Skeletal muscle tissue (tissue), 4 donors: Measurements from ENCODE around the gene MPZL1. TPM values are rescaled to one million over a fixed set of nuclear protein-coding genes. Genes with fewer than 3 reads are reported as not detected.

ENCODE experiments used
- H3K27ac ChIP-seq: one replicate; pipeline ENCODE4 v1.7.0; 2013; ENCODE audit warnings: mild to moderate bottlenecking, low read depth, low read length, inconsistent platforms
- H3K27me3 ChIP-seq, 3 donors: one replicate each; pipeline ENCODE4 v1.7.0; 2013; ENCODE audit warnings: low read length in 3 of 3; ENCODE audit not compliant: control insufficient read depth in 3 of 3, insufficient read depth in 3 of 3
- H3K36me3 ChIP-seq, 3 donors: one replicate each; pipeline ENCODE4 v1.7.0; 2013; ENCODE audit warnings: low read length in 3 of 3; ENCODE audit not compliant: control insufficient read depth in 3 of 3, insufficient read depth in 3 of 3
- H3K4me1 ChIP-seq, 3 donors: one replicate each; pipeline ENCODE4 v1.7.0; 2013; ENCODE audit warnings: low read length in 3 of 3, mild to moderate bottlenecking in 3 of 3; ENCODE audit not compliant: control insufficient read depth in 3 of 3, insufficient read depth in 3 of 3
- H3K4me3 ChIP-seq, 3 donors: one replicate each; pipeline ENCODE4 v1.7.0; 2013; ENCODE audit warnings: low read length in 3 of 3
- H3K9ac ChIP-seq, 3 donors: one replicate each; pipeline ENCODE4 v1.7.0; 2013; ENCODE audit warnings: low read length in 3 of 3, mild to moderate bottlenecking in 3 of 3, moderate library complexity in 2 of 3, low read depth in 1 of 3
- H3K9me3 ChIP-seq, 3 donors: one replicate each; pipeline ENCODE4 v1.7.0; 2013; ENCODE audit warnings: low read length in 3 of 3; ENCODE audit not compliant: control insufficient read depth in 3 of 3
- total RNA-seq: library from RNA; depleted of rRNA; stranded (reverse); fragments of >200 nt; gene quantifications from one replicate; pipeline ENCODE4 v1.2.3, GENCODE V29; 2014
- donor health status: Osteomylitis.

Gene MPZL1
- total RNA-seq, 1 donor from 2014 or later = 41.8 TPM

DNA sequence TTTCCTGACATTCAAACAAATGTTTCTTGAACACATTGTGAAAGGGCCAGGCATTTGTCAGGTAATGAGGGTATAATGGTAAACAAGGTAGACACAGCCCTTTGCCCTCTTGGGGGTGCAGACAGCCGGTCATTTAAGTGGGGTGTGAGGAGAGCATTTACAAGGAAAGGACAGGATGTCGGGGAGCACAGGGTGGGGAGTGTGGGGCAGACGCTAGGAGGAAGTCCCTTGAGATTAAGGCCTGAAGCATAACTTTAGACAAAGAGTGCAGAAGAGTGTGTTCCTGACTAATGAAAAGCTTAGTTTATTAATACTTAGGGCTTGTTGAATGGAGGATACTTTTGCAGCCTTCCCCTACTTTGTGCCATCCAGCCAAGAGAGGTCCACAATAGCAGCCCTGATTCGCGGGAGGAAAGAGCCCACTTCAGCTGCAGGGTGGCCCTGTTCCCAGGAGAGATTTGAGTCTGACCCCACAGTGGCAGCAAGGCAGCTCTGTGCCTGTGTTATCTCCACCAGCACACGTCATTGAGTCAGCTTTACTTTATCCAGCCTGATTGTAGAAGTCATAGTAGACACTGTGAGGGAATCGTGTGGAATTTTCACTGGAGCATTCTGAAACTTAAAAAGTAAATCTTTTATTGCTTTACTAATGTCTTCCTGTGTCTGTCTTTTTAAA is 35.1 kb downstream of the MPZL1 start:
- H3K9ac ChIP-seq = no peak overlapping the region
- H3K4me1 ChIP-seq = peaks cover 4 to 8% (median 6%) of the 10 kb centered on the region in 3 donors
- H3K9me3 ChIP-seq = no peaks in the 10 kb centered on the region
- no peaks in the 10 kb centered on the region for H3K36me3 ChIP-seq
- H3K27ac ChIP-seq = no peak overlapping the region
- no peaks in the 10 kb centered on the region for H3K27me3 ChIP-seq
- no peak overlapping the region for H3K4me3 ChIP-seq

DNA sequence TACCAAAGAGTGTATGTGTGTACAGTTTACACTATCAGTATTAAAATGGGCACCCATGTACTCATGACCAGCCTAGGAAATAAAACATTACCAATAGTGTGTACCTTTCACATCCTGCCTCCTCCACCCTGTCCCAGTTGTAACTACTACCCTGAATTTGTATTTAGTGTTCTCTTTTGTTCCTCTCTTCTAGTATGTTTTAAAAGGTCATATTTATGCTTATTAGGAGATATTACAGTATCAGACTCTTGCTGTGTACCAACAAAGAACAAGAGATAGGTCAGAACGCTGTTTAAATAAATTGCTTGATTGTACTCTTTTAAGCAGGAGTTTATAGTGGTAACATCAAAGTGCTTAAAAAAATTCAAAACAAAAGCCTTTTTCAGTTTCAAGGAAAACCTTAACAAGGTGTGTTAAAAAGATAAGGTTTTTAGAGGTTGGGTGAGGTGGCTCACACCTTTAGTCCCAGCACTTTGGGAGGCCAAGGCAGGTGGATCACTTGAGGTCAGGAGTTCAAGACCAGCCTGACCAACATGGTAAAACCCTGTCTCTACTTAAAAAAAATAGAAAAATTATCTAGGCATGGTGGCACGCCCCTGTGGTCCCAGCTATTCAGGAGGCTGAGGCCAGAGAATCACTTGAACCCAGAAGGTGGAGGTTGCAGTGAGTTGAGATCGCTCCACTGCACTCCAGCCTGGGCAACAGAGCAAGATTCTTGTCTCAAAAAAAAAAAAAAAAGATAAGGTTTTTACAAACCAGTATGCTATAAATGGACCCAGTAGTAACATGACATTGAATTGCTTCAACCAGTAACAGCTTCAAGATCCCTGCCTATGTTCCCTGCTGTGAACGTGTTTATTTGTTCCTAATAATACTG is 35.9 kb downstream of the MPZL1 start:
- Histone ChIP-seq H3K36me3 (no peaks in the 10 kb centered on the region), H3K27ac (no peak overlapping the region), H3K4me3 (no peak overlapping the region), H3K9ac (no peak overlapping the region), H3K9me3 (no peaks in the 10 kb centered on the region), H3K4me1 (peaks cover 4 to 6% (median 6%) of the 10 kb centered on the region in 3 donors), H3K27me3 (no peaks in the 10 kb centered on the region)

DNA sequence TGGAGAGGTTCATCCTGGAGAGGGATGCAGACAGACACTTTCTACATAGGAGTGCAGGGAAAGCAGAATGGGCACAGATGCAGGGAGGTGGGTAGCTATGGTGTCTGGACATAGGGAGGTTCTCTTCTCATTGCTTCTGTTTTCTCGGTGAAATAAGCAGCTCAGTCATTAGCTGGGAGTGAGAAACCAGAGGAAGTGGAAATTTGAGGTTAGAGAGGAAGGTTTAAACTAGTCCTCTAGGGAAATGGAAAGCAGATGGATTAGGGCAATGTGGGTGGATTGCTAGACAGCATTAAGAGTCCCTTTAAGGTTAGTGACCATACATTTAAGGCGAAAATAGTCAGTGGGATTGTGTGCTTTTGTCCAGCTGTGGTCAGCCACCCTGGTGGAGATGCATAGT is 39.6 kb downstream of the MPZL1 start:
- no peak overlapping the region for H3K27ac ChIP-seq
- peaks cover 0 to 6% (median 5%) of the 10 kb centered on the region in 3 donors for H3K4me1 ChIP-seq
- H3K9me3 ChIP-seq = no peaks in the 10 kb centered on the region
- peaks cover 0 to 4% (median 0%) of the 10 kb centered on the region in 3 donors for H3K36me3 ChIP-seq
- no peak overlapping the region for H3K4me3 ChIP-seq
- no peak overlapping the region for H3K9ac ChIP-seq
- no peaks in the 10 kb centered on the region for H3K27me3 ChIP-seq

- Histone ChIP-seq H3K9me3 (no peaks in the 10 kb centered on the region), H3K36me3 (peaks cover 0 to 9% (median 0%) of the 10 kb centered on the region in 3 donors), H3K9ac (no peak overlapping the region), H3K4me3 (no peak overlapping the region), H3K27ac (no peak overlapping the region), H3K27me3 (no peaks in the 10 kb centered on the region), H3K4me1 (peaks cover 0 to 5% (median 0%) of the 10 kb centered on the region in 3 donors)
Measured at GRCh38 chr1:167762061-167762746, 40.4 kb downstream of the MPZL1 start.

- Histone ChIP-seq H3K9me3 (no peaks in the 10 kb centered on the region), H3K9ac (no peak overlapping the region), H3K27me3 (no peaks in the 10 kb centered on the region), H3K4me3 (no peak overlapping the region), H3K27ac (no peak overlapping the region), H3K4me1 (peaks cover 0 to 5% (median 0%) of the 10 kb centered on the region in 3 donors), H3K36me3 (peaks cover 0 to 9% (median 0%) of the 10 kb centered on the region in 3 donors)
Measured at GRCh38 chr1:167763525-167764220, 41.9 kb downstream of the MPZL1 start.

GRCh38 chr1:167764458-167765330 is 42.9 kb downstream of the MPZL1 start:
- Histone ChIP-seq H3K9ac (no peak overlapping the region), H3K4me3 (no peak overlapping the region), H3K36me3 (peaks cover 0 to 13% (median 8%) of the 10 kb centered on the region in 3 donors), H3K9me3 (no peaks in the 10 kb centered on the region), H3K27ac (no peak overlapping the region), H3K27me3 (no peaks in the 10 kb centered on the region), H3K4me1 (peaks cover 0 to 3% (median 0%) of the 10 kb centered on the region in 3 donors)

- Histone ChIP-seq H3K4me3 (no peak overlapping the region), H3K9ac (no peak overlapping the region)
Measured at GRCh38 chr1:167765496-167765895, 43.7 kb downstream of the MPZL1 start.

GRCh38 chr1:167766538-167766937 is 44.8 kb downstream of the MPZL1 start:
- no peak overlapping the region for H3K9ac ChIP-seq
- no peaks in the 10 kb centered on the region for H3K9me3 ChIP-seq
- peaks cover 0 to 3% (median 0%) of the 10 kb centered on the region in 3 donors for H3K4me1 ChIP-seq
- H3K27me3 ChIP-seq = no peaks in the 10 kb centered on the region
- H3K4me3 ChIP-seq = no peak overlapping the region
- no peak overlapping the region for H3K27ac ChIP-seq
- peaks cover 0 to 13% (median 12%) of the 10 kb centered on the region in 3 donors for H3K36me3 ChIP-seq

More at GRCh38 chr1:167765496-167765895, 43.7 kb downstream of the MPZL1 start:
- Histone ChIP-seq H3K27me3 (no peaks in the 10 kb centered on the region), H3K27ac (no peak overlapping the region), H3K4me1 (peaks cover 0 to 3% (median 0%) of the 10 kb centered on the region in 3 donors), H3K36me3 (peaks cover 0 to 13% (median 12%) of the 10 kb centered on the region in 3 donors), H3K9me3 (no peaks in the 10 kb centered on the region)

GRCh38 chr1:167767761-167768160 is 46.0 kb downstream of the MPZL1 start:
- Histone ChIP-seq H3K27me3 (no peaks in the 10 kb centered on the region), H3K27ac (no peak overlapping the region), H3K4me1 (peaks cover 0 to 3% (median 0%) of the 10 kb centered on the region in 3 donors), H3K9me3 (no peaks in the 10 kb centered on the region), H3K9ac (no peak overlapping the region), H3K36me3 (peaks cover 0 to 21% (median 12%) of the 10 kb centered on the region in 3 donors), H3K4me3 (no peak overlapping the region)
